NCI-H2171 treated with DMSO at 0.1 percent for 48 hours (cell line): ENCODE results near the gene BLID.

Experiments used
- DNase-seq: peaks from one replicate; lab custom pipeline; 2025; lab: John Stamatoyannopoulos, UW

The BLID gene, protein sequence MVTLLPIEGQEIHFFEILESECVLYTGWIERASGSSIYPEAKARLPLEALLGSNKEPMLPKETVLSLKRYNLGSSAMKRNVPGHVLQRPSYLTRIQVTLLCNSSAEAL

DNA sequence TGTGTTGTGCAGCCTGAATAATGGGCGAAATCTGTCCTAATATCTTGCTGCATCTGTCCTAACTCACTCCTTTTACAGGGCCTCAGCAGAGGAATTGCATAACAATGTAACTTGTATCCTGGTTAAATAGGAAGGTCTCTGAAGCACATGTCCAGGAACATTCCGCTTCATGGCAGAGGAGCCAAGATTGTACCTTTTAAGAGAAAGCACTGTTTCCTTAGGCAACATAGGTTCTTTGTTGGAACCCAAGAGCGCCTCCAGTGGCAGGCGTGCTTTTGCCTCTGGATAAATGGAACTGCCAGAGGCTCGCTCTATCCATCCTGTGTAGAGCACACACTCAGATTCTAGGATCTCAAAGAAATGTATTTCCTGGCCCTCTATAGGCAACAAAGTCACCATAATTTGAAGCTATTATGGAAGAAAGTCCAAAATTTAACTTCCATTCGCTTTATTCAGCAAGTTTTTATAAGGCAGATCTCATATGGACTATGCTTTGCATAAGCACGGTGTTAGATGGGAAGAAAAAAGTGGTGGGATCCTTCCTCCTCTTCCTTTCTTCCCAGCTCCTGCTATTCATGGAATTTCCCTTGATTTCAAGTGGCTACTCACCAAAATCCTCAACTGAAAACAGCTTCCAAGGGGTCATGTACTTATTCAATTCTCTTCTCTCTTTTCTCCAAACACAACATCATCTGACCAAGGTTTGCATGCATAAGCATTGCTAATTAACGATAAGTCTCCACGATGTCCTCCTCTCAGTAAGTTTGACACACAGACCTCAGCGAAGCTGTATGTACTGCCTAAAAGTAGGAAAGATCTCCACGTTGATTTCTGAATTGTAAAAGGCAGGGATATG, at the start of gene BLID:
Gene BLID (minus strand): TSS at position 692 of the 856 bp plus-strand sequence. CDS start 293 bp downstream, at position 399.
- DNase-seq = no peak

DNA sequence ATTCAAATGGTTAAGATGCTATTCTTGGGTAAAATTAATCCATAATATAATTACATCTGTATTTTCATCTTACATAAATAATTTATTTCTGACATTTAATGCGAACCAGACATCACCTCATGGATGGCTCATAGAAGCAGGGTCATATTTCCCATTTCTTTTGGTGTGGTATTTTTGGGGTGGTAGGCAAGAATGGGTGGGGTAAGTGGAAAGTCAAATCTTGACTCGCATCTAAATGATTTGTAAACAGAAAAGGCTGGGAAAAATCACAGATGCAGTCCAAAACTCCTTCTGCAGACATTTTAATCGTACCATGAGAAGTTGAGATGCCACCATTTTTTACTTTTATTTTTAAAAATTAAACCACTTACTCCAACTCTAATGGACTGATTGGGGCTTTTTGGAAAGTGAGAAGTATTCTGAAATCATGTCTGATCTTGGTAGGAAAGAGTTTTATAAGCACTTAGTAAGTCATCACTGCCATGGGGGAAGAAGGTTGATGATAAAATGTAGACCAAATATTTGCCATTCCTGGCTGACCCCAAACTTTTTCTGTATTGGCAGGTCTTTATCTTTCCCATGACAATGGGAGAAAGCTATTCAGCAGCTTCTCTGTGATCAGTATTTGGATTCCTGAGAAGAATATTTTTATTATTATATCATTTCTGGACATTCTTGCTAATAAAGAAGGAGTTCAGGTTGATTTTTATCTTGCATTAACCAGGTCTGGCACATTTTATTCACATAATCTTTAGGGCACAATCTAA, 47.2 kb upstream of the BLID start:
- no peak for DNase-seq

DNA sequence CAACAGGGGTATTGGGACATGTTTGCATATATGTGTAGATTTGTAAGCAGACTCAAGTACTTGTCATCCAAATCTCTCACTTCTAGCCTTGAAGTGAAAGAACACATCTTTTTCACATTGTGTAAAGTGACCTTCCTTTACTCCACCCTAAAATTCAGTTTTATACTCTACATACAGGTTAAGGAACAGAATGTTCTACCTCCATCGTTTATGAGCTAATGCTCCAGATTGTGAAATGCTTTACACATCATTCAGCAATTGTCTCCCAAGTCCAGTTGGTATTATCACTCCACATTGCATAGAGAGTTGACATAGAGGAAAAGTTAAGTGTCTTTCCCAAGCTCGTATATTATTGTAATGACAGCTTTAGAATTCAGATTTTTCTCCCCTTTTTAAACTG, 46.1 kb upstream of the BLID start:
- DNase-seq = no peak

DNA sequence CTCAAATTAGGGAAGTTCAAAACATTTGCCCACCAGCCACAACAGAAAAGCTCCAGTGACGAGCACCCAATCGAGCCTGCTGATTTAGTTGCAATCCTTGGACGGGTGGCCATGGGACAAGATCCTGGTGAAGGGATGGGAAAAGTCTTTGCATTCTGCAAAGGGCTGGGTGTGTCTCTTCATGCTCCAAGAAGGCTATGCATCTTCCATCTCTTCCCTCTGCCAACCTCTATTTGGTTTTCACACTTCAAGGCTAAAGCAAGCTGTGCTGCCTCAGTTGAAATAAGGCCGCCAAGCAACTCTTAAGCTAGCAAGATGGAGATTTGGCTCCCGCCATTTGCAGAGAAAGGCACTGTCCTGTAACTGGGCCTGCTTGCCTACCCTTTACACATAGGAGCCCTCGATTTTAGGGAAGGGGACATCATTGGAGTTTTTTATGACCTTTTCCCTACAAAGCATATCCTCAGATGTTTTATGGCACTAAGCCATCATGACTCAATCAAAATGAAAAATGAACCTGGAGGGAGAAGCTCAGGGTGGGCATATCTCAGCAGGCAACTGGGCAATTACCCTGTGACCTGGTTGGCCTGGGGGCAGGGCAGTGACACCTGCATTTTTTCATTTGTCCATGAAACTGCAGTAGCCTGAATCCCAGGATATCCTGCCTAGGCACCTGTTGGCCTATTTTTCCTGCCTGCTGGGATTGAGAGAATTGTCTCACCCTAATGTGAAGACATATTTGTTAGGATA, 45.0 kb upstream of the BLID start:
- DNase-seq = no peak

DNA sequence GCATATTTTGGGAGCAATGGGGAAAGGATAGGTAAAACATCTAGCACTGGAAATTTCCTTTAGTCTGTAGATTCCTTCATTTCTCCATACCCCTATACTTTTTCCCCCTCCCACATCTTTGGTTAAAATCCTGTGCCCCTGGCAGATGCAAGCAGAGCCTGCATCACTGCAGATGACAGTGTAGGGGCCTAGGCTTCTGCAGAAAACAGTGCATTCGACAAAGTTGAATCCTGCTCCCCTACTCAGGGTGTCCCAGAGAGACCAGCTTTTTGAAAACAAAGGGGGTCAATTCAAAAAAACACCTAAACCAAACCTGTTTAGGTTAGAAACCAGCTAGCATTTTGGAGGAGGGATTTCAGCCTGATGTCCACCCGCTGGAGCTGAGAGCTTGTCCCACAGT, 43.8 kb upstream of the BLID start:
- no peak for DNase-seq

DNA sequence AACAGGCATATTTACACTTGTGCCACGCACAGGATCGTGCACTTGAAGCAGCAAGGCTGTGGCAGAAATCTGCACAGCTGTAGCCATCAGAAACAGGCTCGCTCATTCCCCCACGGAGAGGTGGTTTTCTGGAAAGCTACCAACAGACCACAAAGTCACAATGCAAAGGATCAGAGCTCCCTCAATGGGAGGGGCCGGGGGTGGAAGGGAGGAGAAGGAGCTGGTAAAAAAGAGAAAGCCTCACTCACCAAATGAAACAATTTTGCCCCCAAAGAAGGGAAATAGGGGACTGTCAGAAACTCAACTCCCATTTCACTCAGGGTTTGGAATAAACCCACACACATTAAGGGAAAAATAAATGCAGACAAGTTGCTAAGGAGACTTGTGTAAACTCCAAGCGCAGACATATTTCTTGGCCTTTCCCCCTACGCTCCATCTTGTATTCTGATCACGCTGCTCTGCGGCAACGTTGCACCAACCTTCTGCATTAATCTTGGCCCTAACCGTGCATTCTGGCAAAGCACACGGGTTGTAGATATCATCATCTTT, 43.2 kb upstream of the BLID start:
- no peak for DNase-seq

DNA sequence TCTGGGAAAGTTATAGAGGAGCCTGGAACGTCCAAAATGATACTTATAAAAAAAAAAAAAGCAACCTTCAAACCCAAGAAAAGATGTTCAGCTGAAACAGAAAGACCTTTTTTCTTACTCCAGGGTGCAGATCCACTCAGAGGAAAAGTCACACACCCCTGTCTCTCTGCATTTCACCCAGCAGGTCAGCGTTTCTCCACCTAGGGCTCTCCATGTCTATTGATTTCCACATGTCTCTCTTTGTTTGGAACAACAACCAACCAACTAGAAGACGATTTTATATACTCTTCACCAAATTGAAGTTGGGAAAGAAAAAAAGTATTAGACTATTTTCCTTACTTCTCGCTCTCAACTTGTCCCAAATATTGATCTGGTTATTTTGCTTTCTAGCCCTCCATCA, 42.2 kb upstream of the BLID start:
- no peak for DNase-seq

DNA sequence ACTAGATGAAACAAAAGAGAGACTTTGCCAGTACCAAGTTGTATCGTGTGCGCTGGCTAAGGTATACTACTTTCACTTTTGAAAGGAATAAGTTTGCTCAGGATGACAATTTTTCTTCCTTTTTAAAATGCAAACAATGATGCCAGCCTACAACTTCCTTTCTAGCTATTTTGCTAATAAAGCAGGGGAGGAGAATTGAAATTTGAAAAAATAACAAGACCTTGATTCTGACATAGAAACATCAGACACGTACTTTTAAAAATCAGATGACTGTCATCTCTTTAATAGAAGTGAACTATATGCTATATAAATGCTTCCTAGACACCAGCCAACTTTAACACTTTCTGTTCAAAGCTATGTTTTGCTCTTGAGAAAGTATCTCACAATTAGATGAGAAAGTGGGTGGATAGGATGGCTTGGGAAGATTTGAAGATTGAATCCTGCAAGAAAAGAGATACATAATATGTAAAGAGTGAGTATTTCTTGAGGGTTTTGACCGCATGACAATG, 41.7 kb upstream of the BLID start:
- no peak for DNase-seq

DNA sequence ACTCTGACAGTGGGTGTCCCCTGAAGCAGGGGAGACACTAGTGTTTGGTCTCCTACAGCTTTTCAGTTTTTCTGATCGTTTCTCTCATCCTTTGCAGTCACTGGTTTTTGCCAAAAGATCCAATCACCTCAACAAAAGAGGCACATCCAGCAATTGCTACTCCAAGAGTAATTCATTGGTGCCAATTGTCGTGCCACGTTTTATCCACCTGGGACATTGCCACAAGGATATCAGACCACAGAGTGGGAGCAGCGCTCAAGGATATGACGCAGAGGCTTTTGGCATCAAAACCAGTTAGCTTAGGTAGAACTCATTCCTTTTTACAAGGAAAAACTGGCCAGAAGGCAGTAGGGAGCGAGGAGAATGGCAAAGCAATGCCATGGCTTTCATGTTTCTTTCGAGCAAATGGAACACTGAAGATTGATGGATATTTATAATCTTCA, 40.9 kb upstream of the BLID start:
- no peak for DNase-seq

DNA sequence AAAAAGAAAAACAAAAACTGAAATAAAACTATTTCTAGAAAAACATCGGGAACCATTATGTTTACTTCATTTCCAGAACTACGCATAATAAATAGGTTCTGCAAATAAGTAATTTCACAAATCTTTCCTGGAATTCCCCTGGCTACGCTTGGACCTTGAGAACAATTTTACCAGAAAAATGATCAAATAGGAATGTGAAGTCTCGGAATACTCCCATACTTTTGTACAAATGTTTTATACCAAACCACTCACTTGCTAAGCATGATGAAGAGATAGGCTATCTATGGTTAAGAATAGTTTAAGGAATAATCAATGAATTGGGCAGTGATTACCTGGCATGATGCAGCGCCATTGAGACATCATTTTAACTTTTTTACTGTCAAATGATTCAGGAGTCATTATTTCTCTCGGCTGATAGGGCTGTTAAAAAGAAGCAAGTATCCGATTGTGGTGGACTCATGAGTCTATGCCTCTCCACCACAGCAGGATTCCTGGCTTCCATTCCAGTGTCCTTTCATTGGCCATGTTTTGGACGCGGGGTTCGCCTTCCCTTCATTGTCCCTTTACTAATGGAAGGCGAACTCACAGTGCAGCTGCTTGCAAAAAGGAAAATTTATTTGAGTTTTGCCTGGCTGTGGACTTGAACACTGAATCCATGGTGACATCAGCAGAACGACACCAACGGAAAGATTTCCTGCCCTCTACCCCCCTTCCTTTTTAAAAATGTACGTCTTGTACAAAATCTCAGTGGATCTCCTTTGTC, 39.9 kb upstream of the BLID start:
- no peak for DNase-seq

DNA sequence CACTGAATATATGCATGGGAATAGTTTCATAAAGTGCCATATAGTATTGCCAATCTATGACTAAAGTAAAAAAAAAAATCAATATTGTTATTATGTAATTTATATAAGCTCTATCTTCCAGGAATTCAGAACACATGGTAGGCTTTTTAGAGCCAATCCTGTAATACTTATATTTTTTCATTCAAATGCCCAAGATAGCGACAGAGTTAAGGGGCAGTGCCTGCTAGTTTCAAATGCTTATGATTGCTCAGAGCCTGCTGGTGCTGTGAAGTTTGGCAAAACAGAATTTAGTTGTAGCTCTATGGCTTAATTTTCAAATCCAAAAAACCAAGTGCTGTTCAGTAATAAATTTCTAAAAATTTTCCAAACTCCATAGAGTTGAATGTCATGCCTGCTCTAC, 39.0 kb upstream of the BLID start:
- DNase-seq = no peak

DNA sequence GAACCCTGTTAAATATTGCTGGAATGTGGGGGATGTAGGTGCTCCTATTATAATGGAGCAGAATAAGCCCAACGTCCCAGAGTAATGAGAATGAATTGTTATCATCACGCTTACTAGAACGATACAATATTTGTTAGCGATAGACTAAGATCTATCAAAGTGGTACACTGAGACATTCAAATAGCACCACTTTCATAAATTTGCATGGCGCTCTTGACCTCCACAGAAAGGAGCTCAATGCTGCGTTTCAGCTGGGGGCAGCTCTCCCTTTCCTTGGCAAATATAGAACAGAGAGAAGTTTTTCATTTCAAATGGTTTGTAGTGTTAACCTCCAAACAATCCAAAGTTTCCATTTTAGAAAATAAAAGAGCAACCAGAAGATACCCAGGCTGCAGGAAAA, 38.2 kb upstream of the BLID start:
- no peak for DNase-seq

DNA sequence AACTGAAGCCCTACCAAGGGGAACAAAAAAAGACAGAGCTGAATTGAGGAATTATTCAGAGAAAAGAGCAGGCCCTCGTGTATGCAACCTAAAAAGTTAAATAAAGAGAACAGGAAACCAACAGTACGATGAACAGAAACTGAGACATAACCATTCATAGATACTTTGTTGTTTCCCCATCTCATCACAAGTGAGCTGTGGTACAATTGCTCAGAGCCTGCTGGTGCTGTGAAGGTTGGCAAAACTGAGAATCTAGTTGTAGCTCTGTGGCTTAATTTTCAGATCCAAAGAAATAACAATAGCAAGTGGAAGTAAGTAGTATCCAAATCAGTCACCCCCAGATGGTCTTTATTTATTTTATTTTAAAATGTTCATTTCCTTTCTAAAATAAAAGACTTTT, 37.7 kb upstream of the BLID start:
- DNase-seq = no peak

DNA sequence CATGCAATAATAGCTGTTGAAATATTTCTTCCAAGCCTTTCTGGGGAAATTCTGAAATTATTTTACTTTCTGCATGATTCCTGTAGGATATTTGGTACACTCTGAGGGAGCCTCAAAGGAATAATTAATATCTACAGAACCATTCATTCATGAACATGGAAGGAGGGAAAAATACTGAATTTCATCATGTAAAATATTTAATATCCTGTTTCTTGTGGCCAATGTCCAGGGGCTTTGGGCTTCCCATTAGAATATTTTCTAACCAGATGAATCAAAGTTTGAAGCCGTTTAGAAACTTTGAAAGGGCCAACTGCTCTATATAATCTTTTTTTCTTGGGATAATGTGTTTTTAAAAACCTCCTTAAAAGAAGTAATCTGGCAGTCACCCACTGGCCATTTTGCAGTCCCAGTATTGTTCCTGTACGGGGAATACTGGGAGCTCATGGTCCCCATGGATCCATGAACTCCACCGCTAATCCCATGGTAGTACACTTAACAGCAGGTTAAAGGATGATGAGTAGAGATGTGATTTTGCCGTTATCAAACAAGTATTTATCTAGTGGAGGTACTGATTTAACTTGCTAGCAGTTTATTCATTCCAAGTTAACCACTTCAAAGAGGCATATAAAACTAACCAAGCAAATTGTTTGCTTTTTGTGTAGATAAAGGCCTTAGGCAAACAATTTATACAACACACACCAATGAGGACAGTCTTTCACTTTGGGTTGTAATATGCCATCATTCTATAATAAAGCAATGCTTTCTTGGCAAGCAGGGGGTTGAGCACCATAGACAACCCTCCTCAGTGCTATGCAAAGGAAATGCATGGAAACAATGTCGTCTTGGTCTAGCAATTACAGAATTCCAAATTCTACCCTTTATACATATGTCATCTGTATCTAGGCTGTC, 34.5 kb upstream of the BLID start:
- DNase-seq = no peak

DNA sequence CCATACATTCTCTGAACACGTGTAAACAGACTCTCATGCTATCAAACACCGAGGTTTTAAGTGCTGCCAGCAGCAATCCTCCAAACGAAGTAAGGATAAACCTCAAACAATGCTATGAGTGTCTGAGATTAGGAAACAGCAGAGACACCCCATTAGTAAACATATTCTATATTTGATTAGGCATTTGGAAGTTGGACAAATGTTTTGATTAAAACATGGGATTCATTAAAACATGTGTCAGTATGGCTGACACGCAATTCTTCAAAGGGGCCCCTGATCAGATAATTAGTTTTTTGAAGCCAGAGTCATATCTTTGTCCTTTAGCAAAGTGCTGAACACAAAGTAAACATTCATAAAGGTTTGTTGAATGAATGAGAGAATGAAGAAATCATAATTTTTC, 33.2 kb upstream of the BLID start:
- no peak for DNase-seq

DNA sequence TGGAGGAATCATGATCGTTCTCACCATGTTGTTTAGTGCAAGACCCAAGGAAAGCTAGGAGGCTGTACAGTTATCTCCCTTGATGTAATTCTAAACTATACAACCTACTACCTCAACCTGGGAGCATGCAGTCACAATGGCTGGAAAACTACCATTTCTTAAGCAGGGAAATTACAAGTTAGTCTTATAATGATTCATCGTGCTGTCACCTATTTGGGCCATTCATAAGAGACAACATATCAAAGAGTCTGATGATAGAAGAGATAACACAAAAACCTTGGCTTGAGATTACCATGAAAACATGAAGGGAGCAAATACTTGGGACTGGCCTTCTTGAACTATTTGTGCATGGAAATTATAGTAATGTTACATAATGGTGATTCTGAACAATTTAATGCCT, 30.5 kb upstream of the BLID start:
- DNase-seq = no peak

DNA sequence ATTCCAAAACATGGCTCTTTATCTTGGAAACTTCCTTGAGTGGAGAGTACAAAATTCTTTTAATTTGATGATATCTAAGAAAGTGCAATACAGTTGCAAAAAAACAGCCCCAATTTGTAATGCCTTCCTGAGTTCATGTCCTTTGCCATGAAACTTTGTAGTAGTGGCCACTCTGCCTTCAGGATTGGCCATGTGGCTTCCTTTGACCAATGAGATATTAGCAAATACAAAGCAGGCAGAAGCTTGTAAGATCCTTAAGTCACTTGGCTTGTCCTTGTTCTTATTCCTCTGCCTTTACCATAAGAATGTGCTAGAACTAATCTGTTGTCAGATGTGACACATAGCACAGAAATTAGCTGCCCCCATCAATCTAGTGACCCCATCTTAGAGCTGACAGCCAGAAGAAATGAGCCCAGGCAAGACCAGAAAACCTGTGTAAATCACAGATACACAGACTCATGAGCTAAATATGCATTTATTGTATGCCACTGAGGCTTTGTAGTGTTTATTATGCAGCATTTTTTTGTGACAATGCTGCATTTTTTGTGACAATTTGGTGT, 29.8 kb upstream of the BLID start:
- no peak for DNase-seq

DNA sequence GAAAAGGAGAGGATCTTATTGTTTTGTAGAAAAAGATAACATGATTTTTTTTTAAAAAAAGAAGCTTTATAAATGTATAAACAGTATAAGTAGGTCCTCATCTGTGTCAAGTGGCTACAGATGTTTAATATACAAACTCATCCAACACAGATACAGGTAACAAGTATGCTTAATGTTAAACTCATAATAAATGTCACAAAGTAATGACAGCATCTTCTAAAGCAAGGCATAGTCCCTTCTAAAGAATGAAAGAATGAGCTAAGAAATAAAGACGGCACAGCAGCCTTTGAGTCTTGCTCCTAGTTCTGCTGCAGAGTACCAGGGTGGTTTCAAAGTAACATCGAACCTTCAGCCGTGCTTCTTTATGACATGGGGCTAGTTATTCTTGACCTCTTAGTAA, 28.7 kb upstream of the BLID start:
- DNase-seq = no peak

DNA sequence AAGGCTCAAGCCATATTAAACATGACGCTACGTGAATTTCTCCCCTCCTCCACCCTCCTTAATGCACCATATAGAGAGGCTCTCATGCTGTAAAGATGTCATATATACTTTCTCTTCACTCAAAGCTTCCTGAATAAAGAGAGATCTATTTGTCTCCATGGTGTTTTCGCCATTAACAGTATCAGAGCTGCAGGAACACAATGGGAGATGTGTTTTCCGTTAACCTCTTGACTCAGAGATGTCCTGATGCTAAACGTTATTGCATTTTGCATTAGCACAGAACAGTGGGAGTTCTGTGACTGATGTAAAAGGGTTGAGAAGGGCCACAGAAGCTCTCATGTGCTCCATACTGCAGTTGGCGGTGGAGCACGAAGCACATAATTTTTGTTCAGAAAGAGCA, 25.7 kb upstream of the BLID start:
- no peak for DNase-seq

DNA sequence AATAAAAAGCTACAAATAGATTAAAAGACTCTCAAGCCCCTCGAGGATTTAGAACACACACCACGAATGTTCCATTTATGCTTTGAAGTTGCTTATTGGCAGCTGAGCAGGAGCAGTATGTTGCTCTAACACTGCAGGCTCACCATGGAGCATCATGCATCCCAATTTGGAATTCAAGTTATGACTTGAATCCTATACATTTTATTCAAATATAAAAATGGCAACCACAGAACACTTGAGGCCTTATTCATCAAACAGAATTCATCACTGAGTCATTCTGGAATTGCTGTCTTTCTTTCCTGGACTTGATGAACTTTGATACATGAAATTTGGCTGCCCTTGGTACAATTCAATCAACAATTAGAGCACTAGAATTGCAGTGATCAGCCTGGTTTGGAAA, 24.5 kb upstream of the BLID start:
- DNase-seq = no peak
